AG09309 (cell line): Measurements from ENCODE around the gene SFMBT2.

ENCODE experiments used
- DNase-seq: peaks from one replicate; pipeline ENCODE4 v3.0.0-alpha.2; 2010; ENCODE audit warnings: low read depth
- H3K4me3 ChIP-seq: 2 replicates; pipeline ENCODE4 v1.5.1; 2011; ENCODE audit warnings: mild to moderate bottlenecking, low read depth, low read length, moderate library complexity; ENCODE audit not compliant: control insufficient read depth
- CTCF ChIP-seq: IDR thresholded peaks from 2 replicates; pipeline ENCODE4 v1.5.1; 2011; ENCODE audit warnings: mild to moderate bottlenecking, low read depth, low read length, inconsistent platforms; ENCODE audit not compliant: insufficient read depth, control insufficient read depth; ENCODE audit errors: missing control alignments

SFMBT2 gene

GRCh38 chr10:7362471-7362870, 48.4 kb downstream of the SFMBT2 start:
- TF ChIP-seq CTCF = no peak
- DNase-seq = no peak
- no peak overlapping the region for H3K4me3 ChIP-seq

- no peak for TF ChIP-seq CTCF
- DNase-seq = no peak
- H3K4me3 ChIP-seq = no peak overlapping the region
Measured at GRCh38 chr10:7361316-7361715, 49.5 kb downstream of the SFMBT2 start.

- no peak overlapping the region for H3K4me3 ChIP-seq
- no peak for TF ChIP-seq CTCF
- no peak for DNase-seq
Measured at GRCh38 chr10:7359954-7360353, 50.9 kb downstream of the SFMBT2 start.

GRCh38 chr10:7359356-7359755, 51.5 kb downstream of the SFMBT2 start:
- H3K4me3 ChIP-seq = no peak overlapping the region
- no peak for TF ChIP-seq CTCF
- no peak for DNase-seq

- DNase-seq = no peak
- no peak for TF ChIP-seq CTCF
- no peak overlapping the region for H3K4me3 ChIP-seq
Measured at GRCh38 chr10:7357193-7357592, 53.6 kb downstream of the SFMBT2 start.

- H3K4me3 ChIP-seq = no peak overlapping the region
- no peak for TF ChIP-seq CTCF
- no peak for DNase-seq
Measured at GRCh38 chr10:7354330-7355047, 56.3 kb downstream of the SFMBT2 start.
